Measurements from ENCODE around the gene CAPN12.
"Not testable (repeated sequence)": the region's sequence is repeated elsewhere in the genome, so short reads cannot be mapped to it uniquely, and the experiment has no call there.

CAPN12 gene, protein sequence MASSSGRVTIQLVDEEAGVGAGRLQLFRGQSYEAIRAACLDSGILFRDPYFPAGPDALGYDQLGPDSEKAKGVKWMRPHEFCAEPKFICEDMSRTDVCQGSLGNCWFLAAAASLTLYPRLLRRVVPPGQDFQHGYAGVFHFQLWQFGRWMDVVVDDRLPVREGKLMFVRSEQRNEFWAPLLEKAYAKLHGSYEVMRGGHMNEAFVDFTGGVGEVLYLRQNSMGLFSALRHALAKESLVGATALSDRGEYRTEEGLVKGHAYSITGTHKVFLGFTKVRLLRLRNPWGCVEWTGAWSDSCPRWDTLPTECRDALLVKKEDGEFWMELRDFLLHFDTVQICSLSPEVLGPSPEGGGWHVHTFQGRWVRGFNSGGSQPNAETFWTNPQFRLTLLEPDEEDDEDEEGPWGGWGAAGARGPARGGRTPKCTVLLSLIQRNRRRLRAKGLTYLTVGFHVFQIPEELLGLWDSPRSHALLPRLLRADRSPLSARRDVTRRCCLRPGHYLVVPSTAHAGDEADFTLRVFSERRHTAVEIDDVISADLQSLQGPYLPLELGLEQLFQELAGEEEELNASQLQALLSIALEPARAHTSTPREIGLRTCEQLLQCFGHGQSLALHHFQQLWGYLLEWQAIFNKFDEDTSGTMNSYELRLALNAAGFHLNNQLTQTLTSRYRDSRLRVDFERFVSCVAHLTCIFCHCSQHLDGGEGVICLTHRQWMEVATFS

DNA sequence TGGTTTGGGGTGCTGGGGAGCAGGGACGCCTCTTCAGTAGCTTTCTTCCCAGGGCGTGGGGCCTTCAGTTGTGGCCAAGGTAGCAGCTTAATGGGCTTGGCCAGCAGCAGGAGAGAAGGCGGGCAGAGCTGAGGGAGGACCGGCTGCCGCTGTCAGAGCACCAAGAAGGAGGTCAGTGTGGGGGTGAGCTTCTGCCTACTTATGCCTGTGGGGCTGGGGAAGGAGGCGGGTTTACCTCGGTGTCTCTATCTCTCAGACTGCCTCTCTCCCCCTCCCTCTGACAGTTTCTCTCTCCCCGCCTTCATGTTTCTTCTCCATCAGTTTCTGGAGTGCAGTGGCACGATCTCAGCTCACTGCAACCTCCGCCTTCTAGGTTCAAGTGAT, at the start of gene CAPN12:
Gene CAPN12, minus strand, starts transcription at position 177 of the 384 bp plus-strand sequence. CDS start 309 bp downstream, outside the sequence.
- no peak for DNase-seq (ENCODE audit: low spot score)

- DNase-seq (ENCODE audit: low spot score) = no peak
These were observed 49.4 kb upstream of the CAPN12 start for GRCh38 chr19:38793671-38794070.

DNA sequence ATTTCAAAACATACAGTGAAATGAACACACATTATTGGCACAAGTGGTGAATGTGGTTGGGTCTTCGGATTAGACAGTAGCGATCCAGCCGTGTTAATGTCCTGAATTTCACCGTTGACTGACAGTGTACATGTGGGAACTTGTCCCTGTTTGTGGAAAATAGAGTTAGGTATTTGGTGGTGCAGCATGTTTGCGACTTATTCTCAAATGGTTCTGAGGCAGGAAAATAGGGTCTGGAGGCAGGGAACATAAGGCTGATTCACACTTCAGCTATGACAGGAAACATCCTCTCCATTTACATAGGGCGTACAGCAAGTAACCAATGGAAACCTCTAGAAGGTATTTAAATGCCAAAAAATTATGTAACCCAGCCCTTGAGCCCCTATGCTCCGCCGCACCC, 48.9 kb upstream of the CAPN12 start:
- DNase-seq (ENCODE audit: low spot score) = peak; percentile 50

- DNase-seq (ENCODE audit: low spot score) = peak; percentile 44
These were observed 48.2 kb upstream of the CAPN12 start for GRCh38 chr19:38792250-38793111.

GRCh38 chr19:38791451-38792064, 47.3 kb upstream of the CAPN12 start:
- DNase-seq (ENCODE audit: low spot score) = not testable (repeated sequence)

GRCh38 chr19:38790507-38791403, 46.5 kb upstream of the CAPN12 start:
- DNase-seq (ENCODE audit: low spot score) = not testable (repeated sequence)

GRCh38 chr19:38788478-38789243, 44.4 kb upstream of the CAPN12 start, which contains the start of gene LGALS7B:
LGALS7B (plus strand) TSS chr19:38789200; CDS start chr19:38789227, 27 bp downstream.
- no peak for DNase-seq (ENCODE audit: low spot score)

DNA sequence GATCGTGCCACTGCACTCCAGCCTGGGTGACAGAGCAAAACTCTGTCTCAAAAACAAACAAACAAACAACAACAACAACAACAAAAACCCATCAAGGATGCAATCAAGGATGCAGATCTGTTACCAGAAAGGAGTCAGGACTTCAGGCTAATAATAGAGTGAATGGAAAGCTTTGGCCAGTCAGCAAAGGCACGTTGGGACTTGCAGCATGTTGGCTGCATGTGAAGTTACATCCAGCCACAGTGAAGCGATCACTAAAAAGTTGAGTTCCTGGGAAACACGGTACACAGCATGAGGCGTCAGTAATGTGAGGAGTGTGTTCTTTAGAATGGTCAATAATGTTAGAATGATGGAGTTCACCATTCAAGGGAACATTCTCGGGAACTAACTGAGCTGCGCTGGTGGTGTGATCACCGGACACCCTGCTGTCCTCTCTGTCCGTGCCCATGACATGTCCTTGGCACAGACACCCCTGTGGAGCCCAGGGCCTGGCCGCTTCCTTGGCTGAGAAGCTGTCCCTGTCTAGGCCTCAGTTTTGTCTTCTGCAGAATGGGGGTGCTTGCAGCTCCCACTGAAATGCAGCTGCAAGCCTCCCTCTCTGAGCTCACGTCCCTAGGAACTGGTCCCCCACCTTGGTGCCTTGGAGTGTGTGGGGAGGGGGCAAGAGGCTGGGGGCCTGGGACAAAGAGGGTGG, 42.4 kb upstream of the CAPN12 start:
- no peak for DNase-seq (ENCODE audit: low spot score)

GRCh38 chr19:38786061-38786460, 41.8 kb upstream of the CAPN12 start:
- DNase-seq (ENCODE audit: low spot score) = not testable (repeated sequence)

- no peak for DNase-seq (ENCODE audit: low spot score)
These were observed 41.0 kb upstream of the CAPN12 start for GRCh38 chr19:38785187-38785699.

DNA sequence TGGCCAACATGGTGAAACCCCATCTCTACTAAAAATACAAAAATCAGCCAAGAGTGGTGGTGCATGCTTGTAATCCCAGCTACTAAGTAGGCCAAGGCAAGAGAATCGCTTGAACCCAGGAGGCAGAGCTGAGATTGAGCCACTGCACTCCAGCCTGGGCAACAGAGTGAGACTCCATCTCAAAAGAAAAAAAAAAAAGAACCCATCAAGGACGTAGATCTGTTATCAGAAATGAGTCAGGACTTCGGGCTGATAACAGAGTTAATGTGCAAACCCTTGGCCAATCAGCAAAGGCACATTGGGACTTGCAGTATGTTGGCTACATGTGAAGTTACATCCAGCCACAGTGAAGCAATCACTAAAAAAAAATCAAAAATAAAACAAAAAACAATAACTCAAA, 40.0 kb upstream of the CAPN12 start:
- no peak for DNase-seq (ENCODE audit: low spot score)

- DNase-seq (ENCODE audit: low spot score) = not testable (repeated sequence)
These were observed 37.9 kb upstream of the CAPN12 start for GRCh38 chr19:38782212-38782611.

GRCh38 chr19:38781058-38781457, 36.8 kb upstream of the CAPN12 start:
- DNase-seq (ENCODE audit: low spot score) = no peak

DNA sequence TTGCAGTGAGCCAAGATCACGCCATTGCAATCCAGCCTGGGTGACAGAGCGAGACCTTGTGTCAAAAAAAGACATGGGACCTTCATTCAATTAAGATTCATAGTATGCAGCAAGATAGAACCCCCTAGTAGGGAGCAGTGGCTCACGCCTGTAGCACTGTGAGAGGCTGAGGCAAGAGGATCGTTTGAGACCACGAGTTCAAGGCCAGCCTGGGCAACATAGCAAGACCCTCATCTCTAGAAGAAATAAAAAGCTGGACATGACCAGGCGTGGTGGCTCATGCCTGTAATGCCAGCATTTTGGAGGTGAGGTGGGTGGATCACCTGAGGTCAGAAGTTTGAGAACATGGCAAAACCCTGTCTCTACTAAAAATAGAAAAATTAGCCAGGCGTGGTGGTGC, 36.2 kb upstream of the CAPN12 start:
- no peak for DNase-seq (ENCODE audit: low spot score)

GRCh38 chr19:38778733-38779132, 34.5 kb upstream of the CAPN12 start:
- DNase-seq (ENCODE audit: low spot score) = no peak

DNA sequence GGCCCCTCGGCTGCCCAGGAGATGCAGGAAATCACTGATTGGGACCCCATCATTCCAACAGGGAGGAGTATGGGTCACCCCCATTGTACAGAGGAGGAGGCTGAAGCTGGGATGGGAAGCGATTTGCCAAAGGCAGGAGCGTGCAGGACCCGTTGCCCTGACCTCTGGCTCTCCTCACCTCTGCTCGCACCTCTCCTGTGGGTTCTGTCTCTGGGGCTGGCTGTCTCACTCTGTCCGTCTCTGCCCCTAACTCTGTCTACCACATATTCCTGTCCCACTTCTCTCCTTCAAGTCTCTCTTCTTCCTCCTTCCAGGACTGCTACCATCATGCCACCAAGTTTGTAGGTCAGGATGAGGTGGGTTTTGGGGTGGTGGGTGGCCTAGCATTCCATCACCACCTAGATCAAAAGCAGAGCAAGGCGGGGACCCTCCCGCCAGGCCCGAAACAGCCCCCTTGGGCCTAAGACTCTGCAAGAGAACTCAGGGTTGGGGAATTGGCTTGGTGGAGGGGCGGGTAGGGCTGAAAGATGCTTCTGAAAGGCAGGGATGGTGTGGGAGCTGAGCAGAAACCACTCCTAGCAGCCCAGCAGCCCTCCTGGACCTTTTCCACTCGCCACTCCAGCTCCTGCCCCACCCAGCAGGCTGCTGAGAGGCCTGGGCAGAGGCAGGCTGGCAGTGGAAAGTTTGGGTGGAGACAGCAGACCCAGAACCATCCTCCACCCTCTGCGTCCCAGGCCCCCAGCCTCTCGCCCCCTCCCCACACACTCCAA, 30.1 kb upstream of the CAPN12 start:
- no peak for DNase-seq (ENCODE audit: low spot score)

DNA sequence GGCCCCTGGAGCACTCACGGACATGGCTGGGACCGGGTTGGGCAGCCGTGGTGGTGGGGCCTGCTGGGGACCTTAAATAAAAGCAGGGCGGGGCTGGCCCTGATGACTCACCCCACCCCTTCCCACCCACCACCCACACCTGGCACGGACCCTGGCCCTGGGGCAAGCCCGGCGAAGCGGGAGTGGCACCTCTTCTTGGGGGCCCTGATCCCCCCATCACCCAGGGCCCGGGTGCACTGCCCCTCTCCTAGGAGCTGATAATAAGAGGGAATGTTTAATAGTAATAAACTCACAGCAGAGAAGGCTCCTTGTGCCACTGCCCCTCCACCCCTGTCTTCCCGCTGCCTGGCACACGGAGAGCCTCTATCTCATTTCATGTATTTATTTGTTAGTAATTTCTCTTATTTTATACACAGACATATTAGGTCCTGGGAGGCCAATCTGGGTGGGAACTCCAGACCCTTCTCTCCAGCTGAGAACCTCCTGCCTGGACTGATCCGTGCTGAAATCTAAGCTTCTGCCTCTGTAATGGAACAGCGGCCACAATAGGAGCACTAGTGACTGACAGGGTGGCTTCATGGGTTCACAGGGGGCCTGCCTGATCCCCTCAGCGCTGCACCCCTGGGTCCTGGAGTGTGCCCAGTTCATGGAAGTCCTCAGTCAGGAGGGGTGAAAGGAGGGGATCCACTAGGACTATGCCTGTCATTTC, 29.3 kb upstream of the CAPN12 start, which contains the start of gene LGALS7:
Gene LGALS7, minus strand, starts transcription at position 49 of the 709 bp plus-strand sequence. Its CDS starts 25 bp downstream, at position 24.
- DNase-seq (ENCODE audit: low spot score) = no peak

Data from kidney tubule cell (primary cell).